Liver (tissue), 3 donors: ENCODE results near the gene SMYD3.

Source experiments
- EGR1 ChIP-seq, 2 donors: IDR thresholded peaks; 2 replicates each; pipeline ENCODE4 v1.6.1; 2016 to 2018; ENCODE audit warnings: antibody characterized with exemption in 2 of 2, low read depth in 2 of 2
- FOXA1 ChIP-seq: IDR thresholded peaks from 2 replicates; pipeline ENCODE4 v1.6.1; 2016; ENCODE audit warnings: antibody characterized with exemption
- HNF4A ChIP-seq, 2 donors: conservative IDR thresholded peaks; 2 replicates each; pipeline ENCODE4 v1.6.1; 2016; ENCODE audit warnings: antibody characterized with exemption in 2 of 2, mild to moderate bottlenecking in 2 of 2
- HNF4G ChIP-seq: IDR thresholded peaks from 2 replicates; pipeline ENCODE4 v1.6.1; 2016; ENCODE audit warnings: antibody characterized with exemption
- JUND ChIP-seq, 2 donors: IDR thresholded peaks; 2 replicates each; pipeline ENCODE4 v1.6.1; 2016; ENCODE audit warnings: antibody characterized with exemption in 2 of 2
- RAD21 ChIP-seq, 2 donors: IDR thresholded peaks; 2 replicates each; pipeline ENCODE4 v1.6.1; 2016; ENCODE audit warnings: antibody characterized with exemption in 2 of 2, mild to moderate bottlenecking in 2 of 2
- YY1 ChIP-seq: IDR thresholded peaks from 2 replicates; pipeline ENCODE4 v1.6.1; 2016; ENCODE audit warnings: antibody characterized with exemption, mild to moderate bottlenecking
- TF ChIP-seq, protein P1 (sequence below): fragments of 150-350 bp; IDR thresholded peaks from 2 replicates; pipeline ENCODE4 v1.5.1; 2017; ENCODE audit warnings: improper control_type of control experiment, low read depth, low read length; ENCODE audit not compliant: missing input control
- TF ChIP-seq, protein P2 (sequence below): IDR thresholded peaks from 2 replicates; pipeline ENCODE4 v1.6.1; 2016; ENCODE audit warnings: antibody characterized with exemption
- TF ChIP-seq, protein P3 (sequence below): IDR thresholded peaks from 2 replicates; pipeline ENCODE4 v1.6.1; 2016; ENCODE audit warnings: antibody characterized with exemption
- TF ChIP-seq, protein P4 (sequence below): IDR thresholded peaks from 2 replicates; pipeline ENCODE4 v1.6.1; 2016; ENCODE audit warnings: antibody characterized with exemption
- donor health status: healthy.
- donor health status: healthy.

DNA sequence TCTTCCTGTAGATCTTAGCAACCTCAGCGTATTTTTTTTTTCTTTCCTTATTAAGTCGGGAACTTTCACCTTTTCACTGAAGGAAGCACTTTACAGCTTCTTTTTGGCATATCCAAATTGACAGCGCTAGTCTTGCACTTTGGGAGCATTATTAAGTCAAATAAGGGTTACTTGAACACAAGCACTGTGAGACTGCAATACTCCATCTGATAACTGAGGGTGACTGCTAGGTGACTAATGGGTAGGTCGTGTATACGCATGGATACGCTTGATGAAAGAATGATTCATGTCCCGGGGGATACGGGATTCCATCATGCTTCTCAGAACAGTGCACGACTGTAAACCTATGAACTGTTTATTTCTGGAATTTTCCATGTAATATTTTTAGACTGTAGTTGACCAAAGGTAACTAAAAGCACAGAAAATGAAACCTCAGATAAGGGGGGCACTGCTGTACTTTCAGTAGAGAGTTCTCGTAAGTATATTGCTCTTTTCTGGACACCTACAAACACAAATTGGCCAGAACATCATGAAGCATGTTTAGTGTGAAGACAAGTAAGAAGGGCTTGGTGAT, 364.7 kb downstream of the SMYD3 start:
- TF ChIP-seq, protein P1, sequence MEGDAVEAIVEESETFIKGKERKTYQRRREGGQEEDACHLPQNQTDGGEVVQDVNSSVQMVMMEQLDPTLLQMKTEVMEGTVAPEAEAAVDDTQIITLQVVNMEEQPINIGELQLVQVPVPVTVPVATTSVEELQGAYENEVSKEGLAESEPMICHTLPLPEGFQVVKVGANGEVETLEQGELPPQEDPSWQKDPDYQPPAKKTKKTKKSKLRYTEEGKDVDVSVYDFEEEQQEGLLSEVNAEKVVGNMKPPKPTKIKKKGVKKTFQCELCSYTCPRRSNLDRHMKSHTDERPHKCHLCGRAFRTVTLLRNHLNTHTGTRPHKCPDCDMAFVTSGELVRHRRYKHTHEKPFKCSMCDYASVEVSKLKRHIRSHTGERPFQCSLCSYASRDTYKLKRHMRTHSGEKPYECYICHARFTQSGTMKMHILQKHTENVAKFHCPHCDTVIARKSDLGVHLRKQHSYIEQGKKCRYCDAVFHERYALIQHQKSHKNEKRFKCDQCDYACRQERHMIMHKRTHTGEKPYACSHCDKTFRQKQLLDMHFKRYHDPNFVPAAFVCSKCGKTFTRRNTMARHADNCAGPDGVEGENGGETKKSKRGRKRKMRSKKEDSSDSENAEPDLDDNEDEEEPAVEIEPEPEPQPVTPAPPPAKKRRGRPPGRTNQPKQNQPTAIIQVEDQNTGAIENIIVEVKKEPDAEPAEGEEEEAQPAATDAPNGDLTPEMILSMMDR, result no peak
- TF ChIP-seq, protein P2, sequence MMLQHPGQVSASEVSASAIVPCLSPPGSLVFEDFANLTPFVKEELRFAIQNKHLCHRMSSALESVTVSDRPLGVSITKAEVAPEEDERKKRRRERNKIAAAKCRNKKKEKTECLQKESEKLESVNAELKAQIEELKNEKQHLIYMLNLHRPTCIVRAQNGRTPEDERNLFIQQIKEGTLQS, result no peak
- TF ChIP-seq JUND (IDR thresholded peaks at IDR 0.05) (no peak), HNF4G (no peak), YY1 (no peak), FOXA1 (no peak), RAD21 (IDR thresholded peaks at IDR 0.05) (no peak), HNF4A (conservative IDR thresholded peaks at IDR 0.05) (no peak), EGR1 (IDR thresholded peaks at IDR 0.05; ENCODE audit: low read depth in 2 of 2) (no peak)
- TF ChIP-seq, protein P3, sequence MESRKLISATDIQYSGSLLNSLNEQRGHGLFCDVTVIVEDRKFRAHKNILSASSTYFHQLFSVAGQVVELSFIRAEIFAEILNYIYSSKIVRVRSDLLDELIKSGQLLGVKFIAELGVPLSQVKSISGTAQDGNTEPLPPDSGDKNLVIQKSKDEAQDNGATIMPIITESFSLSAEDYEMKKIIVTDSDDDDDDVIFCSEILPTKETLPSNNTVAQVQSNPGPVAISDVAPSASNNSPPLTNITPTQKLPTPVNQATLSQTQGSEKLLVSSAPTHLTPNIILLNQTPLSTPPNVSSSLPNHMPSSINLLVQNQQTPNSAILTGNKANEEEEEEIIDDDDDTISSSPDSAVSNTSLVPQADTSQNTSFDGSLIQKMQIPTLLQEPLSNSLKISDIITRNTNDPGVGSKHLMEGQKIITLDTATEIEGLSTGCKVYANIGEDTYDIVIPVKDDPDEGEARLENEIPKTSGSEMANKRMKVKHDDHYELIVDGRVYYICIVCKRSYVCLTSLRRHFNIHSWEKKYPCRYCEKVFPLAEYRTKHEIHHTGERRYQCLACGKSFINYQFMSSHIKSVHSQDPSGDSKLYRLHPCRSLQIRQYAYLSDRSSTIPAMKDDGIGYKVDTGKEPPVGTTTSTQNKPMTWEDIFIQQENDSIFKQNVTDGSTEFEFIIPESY, result no peak
- TF ChIP-seq, protein P4, sequence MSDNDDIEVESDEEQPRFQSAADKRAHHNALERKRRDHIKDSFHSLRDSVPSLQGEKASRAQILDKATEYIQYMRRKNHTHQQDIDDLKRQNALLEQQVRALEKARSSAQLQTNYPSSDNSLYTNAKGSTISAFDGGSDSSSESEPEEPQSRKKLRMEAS, result no peak
